Stimulated activated naive CD4-positive, alpha-beta T cell treated with Interleukin-2 at 50 U/mL for 16 hours (primary cell): Measurements from ENCODE around the gene RBFOX2.

Experiments
- DNase-seq: peaks from one replicate; lab custom pipeline; 2025; lab: John Stamatoyannopoulos, UW

Gene RBFOX2

DNA sequence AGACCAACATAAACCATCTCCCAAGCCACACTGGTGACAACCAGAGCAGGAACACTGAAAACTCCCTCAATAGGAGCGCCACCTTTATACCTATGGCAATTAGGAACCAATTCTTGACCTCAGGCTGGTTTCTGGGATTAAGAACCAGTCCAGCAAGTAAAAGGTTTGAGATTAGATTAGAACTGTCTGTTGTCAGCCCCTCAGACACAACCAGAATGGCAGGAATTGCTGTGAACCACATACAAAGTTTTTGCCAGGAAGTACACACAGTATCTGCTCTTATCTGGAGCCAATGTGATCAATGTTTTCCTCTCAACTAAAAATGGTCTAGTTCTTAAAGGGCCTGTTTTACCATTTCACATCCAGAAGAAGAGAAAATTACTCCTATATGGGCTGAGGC is 55.2 kb downstream of the RBFOX2 start:
- no peak for DNase-seq

DNA sequence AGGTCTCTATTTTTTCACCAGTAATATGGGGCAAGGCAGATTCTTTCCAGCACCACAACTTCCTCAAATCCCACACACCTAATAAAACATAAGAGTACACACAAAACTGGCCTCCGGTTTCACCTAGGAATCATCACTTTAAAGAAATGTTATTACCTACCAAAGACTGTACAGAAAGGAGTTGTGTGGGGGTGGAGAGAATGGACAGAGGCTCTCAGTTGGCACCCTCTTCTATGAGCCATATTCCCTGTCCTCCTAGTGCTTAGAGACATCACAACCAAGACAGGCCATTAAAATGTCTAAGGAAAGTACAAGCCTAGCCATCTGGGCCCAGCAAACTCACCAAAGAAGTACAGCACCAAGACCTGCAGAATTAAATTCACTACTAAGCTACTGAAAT is 56.1 kb downstream of the RBFOX2 start:
- no peak for DNase-seq

DNA sequence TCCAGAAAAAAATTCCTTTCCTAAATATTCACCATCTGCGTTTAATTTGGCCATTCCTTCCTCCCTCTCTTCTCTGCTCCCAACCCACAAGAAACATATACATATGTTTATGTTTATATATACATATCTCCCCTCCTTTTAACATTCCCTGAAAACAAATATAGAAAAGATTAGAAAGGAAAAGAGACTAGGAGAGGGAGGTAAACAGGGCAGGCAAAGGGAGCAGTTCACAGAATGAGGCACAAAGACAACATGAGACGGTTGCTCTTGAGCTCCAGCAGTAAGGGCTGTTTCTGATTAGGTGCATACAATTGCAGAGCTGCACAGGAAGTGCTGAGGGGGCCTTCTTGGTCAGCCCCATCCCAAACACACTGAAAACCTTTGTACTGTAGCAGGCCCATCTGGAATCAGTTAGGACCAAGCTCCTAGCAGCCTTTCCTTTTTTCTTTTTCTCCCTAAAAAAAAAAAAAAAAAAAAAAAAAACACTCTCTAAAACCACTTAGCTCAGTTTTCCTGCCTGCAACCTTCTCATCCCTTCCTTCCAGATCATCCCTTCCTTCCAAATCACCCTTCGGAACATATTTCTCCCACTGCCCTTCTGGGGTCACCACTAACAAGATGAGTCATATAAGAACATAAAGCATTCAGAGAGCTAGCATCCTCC is 57.0 kb downstream of the RBFOX2 start:
- no peak for DNase-seq

DNA sequence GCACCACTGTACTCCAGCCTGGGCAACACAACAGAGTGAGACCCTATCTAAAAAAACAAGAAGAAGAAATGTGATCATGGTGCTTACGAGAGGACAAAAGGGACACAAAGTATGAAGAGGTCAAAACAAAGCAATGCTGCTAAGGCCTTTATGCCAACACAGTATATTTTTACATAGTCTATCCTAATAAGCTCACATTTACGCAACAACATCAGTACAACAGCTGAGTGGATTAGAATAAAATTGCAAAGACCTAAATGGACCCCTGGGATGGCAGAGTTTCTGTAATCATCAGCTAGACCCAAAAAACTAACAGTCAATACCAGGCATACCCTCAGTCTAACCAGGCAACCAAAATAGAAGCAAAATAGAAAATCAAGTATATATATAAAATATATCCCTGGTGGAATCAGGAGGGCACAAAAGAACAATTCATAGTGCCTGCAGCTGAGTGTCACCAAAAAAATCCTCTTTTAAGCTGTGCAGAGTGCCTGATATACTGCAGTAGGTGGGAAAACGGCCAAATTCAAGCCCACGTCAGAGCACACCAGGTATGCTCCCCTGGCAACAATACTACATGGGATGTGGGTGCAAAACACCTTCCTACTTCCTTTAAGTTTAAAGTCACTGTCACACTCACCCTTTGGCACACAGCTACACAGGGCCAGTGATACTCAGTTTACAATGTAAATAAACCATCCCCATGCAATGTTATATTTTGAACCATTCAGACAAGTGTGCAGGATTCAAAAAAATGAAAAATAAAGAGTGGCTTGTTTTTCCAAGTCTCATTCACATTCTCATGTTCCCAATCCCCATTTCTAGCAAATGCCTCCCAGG is 57.8 kb downstream of the RBFOX2 start:
- no peak for DNase-seq

DNA sequence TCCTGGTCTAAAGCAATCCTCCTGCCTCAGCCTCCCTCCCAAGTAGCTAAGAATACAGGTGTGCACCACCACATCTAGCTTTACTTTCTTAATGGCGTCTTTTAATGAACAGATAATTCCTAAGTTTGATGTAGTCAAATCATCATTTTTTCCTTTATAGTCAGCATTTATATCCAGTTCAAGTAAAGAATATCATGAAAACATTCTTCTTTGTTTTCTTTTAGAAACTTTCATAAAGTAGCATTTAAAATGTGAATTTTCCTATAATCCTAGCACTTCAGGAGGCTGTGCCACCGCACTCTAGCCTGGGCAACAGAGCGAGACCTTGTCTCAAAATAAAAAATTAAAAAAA is 61.6 kb downstream of the RBFOX2 start:
- DNase-seq, result no peak

DNA sequence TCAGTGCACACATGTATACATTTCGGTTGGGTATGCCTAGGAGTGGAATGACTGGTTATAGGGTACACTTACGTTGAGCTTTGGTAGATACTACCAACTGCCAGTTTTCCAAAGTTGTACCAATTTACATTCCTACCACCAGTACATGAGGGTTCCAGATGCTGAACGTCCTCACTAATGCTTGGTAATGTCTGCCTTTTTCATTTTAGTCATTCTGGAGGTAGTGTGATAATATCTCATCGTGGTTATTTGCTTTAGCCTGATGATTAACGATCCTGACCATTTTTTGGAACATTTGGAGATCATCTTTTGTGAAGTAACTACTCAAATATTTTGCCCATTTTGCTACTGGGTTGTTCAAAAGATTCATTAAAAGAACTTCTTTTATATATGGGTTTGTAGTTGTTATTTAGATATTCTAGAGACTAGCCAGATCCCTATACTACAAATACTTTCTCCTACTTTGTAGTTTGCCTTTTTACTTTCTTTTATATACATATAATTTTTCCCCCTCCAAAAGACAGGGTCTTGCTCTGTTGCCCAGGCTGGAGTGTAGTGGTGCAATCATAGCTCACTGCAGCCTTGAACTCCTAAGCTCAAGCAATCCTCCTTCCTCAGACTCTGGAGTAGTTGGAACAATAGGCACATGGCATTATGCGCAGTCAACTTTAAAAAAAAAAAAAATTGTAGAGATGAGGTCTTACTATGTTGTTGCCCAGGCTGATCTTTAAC is 62.1 kb downstream of the RBFOX2 start:
- no peak for DNase-seq

DNA sequence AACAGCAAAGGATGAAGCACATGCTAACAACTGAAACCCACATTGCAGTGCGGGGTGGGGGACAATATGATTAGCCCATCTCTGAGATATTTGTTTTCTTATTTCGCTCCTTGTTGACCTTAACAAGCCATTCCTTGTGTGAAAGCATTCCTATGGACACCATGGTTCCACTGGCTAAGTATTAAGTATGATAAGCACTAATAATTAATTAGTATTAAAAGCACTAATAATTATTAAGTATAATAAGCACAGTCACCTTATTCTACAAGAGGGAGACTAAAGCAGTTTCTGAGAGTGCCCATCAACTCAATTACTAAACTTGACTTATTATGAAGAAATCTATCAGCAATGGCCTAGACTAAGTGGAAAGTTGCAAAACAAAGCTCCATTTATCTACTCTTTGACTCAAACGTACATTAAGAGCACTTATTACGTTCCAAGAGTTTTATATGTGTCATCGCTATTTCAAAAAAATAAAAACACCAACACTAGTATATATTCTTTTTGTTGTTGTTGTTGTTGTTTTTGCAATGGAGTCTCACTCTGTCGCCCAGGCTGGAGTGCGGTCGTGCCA is 65.3 kb downstream of the RBFOX2 start:
- no peak for DNase-seq

DNA sequence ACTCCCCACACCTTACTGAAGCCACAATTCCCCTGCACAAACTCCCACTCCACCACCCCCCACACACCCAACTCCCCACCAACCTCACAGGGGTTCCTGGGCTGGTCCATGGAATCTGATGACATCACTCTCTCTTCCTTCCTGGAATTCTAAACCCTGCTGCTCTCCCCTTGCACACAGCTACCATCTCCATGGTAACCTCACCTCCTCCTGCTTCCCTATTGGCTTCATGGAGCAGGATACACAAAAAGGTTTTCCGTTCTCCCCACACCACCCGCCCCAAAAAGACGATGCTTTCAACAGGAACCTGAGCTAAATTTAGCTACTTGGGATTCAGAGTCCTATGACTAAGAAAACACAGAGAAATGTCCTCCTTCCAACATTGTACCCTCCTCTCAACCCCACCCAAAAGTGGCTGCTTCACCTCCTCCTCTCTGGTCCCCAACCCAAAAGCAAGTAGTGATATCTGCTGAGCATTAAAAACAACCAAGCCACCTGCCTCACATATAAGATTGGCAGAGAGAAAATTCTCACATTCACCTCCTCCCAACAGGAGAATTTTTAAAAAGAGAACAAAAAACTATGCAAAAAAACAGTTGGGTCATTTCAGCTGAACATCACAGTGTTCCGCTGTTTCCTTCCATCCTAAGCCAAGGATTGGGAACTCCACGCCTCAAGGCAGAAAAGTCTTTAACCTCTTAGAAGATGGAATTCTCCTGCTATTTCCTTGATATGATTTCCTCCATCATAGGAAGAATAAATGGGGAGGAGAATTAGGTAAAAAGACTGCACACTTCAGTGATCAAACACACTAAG is 66.9 kb downstream of the RBFOX2 start:
- DNase-seq, result no peak

DNA sequence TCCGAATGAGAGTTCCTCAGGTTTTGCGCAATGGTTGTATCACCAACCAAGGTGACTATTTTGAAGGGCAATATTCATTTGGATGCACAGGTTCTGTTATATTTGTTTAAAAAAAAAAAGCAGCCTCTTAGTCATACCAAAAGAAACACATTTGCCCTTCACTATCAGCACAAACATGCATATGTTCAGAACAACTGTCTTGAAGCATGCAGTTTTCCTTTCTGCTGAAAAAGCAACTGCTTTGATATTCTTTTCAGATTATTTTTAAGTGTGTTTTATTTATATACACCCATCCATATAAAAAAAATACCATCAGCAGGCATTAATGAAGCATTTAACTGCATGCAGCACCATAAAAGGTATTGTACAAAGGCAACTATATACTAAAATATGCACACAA is 67.8 kb downstream of the RBFOX2 start:
- no peak for DNase-seq

DNA sequence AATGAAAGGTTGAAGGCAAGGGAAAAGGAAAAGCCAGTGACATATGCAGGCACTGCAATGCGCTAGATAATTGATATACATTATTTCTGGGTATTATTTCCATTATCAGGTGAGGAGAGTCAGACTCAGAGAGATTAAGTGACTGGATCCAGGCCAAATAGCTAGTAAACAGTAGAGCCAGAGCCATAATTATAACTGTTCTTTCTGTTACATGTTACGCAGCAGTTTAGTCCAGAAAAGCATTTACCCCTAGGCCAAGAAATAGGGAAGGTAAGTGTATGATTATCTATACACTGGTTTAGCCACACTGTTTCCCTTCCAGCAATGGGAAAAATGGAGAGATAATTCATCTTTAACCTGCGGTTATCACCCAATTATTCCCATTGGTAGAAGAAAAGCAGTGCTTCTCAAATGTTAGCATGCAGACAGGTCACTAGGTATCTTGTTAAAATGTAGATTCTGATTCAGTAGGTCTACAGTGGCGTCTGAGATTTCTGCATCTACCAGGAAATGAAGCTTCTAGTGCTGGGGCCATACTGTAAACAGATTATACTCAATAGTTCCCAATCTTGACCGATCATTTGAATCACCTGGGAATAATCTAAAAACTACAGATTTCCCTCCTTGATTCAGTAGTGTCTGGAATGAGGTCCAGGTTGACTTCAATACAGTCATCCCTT is 69.4 kb downstream of the RBFOX2 start:
- no peak for DNase-seq

DNA sequence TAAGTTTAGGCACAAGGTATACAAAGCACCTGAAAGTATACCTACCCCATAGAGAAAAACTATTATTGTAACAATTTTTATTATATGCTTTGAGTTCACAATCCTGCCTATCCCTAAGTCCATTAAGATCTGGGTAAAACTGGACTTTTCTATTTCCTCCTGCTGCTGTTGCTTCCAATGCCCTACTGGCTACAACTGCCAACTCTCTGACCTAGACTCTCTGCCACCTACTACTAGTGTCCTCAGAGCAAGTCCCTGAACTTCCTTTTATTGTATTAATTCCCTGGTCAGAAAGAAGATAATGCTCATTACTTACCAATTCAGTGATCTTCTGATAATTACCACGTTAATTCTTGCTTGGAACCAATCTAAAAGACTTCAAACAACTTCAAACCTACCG is 70.3 kb downstream of the RBFOX2 start:
- DNase-seq, result no peak

DNA sequence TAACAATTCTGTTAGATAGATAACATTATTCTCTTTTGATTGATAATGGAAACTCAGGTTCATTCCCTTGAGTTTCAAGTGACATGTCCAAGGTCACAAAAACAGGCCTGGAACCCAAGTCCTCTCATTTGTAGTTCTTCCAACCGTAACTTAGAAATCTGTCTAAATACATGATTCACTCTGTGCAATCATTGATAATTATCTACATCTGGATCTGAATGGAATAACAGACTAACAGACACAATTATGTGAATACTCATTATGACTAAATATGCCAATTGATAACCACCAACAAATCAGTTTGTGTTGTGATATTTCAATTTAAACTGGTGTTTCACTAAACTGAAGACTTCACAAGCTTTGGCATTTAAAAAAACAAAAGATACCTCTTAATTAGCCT is 71.0 kb downstream of the RBFOX2 start:
- DNase-seq, result no peak

DNA sequence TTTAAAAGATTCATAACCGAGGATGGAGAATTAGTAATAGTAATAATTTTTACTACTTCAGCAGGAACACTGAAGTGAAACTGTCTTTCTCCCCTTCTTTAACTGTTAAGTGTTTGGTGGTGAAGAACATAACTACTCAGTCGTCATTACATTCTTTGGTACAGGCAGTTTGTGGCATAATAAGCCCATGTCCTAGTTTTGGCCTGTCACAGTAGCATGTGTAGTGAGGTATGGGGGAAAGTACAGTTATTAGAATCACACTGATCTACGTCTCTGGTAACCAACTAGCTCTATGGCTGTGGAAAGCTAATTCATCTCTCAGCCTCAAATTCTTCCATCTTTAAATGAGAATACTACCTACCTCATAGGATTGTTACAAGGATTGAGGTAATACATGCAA is 71.8 kb downstream of the RBFOX2 start:
- DNase-seq, result no peak

DNA sequence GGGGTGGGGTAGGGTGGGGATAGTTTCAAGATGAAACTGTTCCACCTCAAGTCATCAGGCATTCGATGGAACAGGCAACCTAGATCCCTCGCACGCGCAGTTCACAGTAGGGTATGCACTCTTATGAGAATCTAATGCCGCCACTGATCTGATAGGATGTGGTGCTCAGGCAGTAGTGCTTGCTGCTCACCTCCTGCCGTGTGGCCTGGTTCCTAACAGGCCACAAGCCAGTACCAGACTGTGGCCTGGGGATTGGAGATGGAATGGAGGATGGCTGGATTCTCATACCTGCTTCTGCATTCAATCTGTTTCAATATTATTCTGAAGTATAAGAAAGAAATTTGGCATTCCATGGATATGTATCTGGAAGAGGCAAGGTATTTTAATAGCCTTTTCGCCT is 73.1 kb downstream of the RBFOX2 start:
- DNase-seq, result no peak

DNA sequence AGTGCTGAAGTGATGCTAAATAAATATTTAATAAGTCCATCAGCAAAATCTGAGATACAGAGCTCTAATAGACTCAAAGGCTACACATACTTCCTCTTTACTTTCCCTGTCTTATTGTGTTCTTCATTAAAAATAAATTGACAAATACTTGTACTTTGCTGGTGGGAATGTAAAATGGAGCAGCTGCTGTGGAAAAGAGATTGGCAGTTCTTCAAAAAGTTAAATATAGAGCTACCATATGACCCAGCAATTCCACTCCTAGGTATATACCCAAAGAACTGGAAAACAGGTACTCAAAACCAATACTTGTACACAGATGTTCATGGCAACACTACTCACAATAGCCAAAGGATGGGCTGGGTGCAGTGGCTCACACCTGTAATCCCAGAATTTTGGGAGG is 76.0 kb downstream of the RBFOX2 start:
- DNase-seq, result no peak

DNA sequence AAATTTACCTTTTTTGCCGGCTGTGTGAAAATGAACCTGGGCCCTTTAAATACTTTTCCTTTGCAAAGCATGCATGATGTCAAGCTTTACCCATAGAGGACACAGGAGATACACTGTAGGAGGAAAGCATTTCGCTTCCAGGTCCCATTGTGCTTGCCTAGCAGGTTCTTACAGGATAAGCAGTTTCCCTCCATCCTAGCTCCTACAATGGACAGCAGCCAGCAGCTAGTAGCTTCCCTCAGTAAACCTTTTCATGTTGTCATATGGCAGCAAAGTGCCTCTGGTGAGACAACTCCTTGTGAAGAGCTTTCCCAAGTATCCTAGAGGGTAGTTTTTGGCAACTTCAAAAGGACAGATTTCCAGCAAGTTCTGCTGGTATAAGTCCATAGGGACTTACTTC is 78.4 kb downstream of the RBFOX2 start:
- no peak for DNase-seq

DNA sequence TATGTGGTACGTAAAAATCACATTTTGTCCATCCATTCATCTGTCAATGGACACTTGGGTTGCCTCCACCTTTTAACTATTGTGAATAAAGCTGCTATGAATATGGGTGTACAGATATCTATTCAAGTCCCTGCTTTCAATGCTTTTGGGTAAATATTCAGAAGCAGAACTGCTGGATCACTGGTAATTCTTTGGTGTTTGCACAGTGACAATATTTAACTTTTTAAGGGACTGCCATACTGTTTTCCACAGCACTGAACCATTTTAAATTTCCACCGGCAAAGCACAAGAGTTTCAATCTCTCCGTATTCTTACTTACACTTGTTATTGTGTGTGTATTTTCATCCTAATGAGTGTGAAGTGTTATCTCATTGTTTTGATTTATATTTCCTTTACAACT is 79.4 kb downstream of the RBFOX2 start:
- DNase-seq, result no peak

DNA sequence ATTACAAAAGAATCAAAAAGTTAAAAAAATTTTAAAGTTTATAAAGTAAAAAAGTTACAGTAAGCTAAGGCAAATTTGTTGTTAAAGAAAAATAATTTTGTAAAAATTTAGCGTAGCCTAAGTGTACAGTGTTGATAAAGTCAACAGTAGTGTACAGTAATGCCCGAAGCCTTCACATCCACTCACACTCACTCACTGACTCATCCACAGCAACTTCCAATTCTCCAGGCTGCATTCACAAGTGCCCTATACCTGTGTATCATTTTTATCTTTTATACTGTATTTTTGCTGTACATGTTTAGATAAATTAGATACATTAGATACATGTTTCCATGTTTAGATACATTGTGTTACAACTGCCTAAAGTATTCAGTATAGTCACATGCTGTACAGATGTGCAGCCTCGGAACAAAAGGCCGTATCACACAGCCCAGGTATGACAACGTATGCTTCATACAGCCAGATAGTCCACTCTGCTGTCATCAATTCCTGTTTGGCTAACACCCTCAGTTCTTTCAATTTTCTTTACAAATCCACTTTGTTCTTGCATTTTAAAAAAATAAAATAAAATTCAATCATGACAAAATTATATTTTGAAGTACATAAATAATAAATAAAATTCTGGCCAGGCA is 80.7 kb downstream of the RBFOX2 start:
- DNase-seq, result no peak

DNA sequence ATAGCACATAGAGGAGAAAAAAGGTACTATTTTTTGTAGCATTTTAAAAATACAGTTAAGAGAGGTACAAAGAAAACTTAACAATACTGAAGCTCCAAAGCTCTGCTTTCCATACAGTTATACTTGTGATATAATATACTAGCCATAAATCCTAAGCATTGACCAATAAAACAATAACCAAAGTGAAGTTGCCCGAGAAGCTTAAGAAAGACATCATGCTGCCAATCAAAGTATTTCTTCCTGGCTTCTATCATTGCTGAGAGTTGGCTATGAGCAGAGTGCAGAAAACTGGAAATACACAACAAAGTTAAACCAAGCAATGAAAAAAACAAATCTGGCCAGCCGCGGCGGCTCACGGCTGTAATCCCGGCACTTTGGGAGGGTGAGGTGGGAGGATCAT is 84.2 kb downstream of the RBFOX2 start:
- DNase-seq, result no peak

DNA sequence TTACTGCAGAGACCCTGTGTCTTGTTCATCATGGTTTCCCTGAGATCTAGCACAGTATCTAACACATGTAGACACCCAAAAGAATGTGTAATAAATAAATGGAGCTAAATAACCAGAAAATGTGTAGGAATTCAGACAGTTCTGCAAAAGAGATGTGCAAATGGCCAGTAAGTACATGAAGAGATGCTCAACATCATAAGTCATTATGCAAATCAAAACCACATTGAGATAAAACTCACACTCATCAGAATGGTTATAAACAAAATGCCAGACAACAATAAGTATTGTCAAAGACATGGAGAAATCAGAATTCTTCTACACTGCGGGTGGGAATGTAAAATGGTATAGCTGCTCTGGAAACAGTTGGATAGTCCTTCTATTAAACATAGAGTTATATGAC is 88.5 kb downstream of the RBFOX2 start:
- no peak for DNase-seq

DNA sequence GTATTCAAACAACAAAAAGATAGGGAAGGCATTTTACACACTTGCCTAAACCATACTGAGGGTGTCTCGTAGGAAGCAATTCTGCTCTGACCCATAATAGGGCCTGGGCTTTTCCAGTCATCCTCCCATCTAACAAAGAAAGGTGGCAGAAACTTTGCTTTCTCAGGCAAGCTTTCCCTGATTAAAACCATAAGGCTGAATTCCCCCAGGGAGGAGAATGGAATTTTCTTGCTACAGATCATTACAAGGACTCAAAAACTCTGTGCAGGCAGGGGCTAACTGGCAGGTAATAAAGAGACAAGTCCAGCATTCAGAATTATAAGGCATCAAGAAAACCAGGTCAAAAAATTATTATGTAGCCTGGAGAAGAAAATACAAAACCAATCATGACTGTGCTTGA is 90.4 kb downstream of the RBFOX2 start:
- DNase-seq, result no peak
